Panc1 (cell line): ENCODE measurements around the gene SNX22. TPM values are rescaled to one million over a fixed set of nuclear protein-coding genes. Genes with fewer than 3 reads are reported as not detected.

Source experiments
- ATAC-seq: fragments of 200-7000 bp; cut with Tn5 transposase; 2 replicates; pipeline ENCODE4 v1.9.1; 2020; ENCODE audit warnings: mild to moderate bottlenecking, moderate library complexity
- BruUV-seq: library from RNA; stranded (reverse); fragments of 400-500 nt; replicated peaks from 2 replicates; lab custom pipeline; 2021; lab: Mats Ljungman, UMichigan
- CTCF ChIA-PET: fragments of 300-600 bp; sonication (Branson Sonifier 250); formaldehyde crosslinking; loops from one replicate; lab custom pipeline; 2022; ENCODE audit warnings: antibody characterized with exemption; lab: Charles Lee
- POLR2A ChIA-PET: fragments of 300-600 bp; sonication (Branson Sonifier 250); formaldehyde crosslinking; loops from one replicate; lab custom pipeline; 2022; ENCODE audit warnings: antibody characterized with exemption; lab: Charles Lee
- DNase-seq: peaks from one replicate; pipeline ENCODE4 v3.0.0-alpha.2; 2010; ENCODE audit warnings: low read depth, low spot score
- H3K27ac ChIP-seq: 2 replicates; pipeline ENCODE4 v1.5.1; 2011; ENCODE audit warnings: mild to moderate bottlenecking, low read length, inconsistent platforms
- H3K27me3 ChIP-seq: fragments of 200-500 bp; sonication (Bioruptor generic); 2 replicates; pipeline ENCODE4 v1.6.0; 2014; ENCODE audit warnings: low read length, inconsistent platforms; ENCODE audit not compliant: control insufficient read depth, insufficient read depth
- H3K36me3 ChIP-seq: fragments of 200-500 bp; sonication (Bioruptor generic); 2 replicates; pipeline ENCODE4 v1.5.1; 2014; ENCODE audit warnings: inconsistent platforms, mild to moderate bottlenecking, low read length, moderate library complexity; ENCODE audit not compliant: control insufficient read depth, insufficient read depth
- H3K4me1 ChIP-seq: 2 replicates; pipeline ENCODE4 v1.5.1; 2011; ENCODE audit warnings: inconsistent platforms, mild to moderate bottlenecking, low read length, moderate library complexity; ENCODE audit not compliant: control insufficient read depth, insufficient read depth
- H3K4me3 ChIP-seq, 2 experiments: 2 replicates each; pipeline ENCODE4 v1.5.1; 2011 to 2012; ENCODE audit warnings: low read depth in 2 of 2, low read length in 2 of 2, mild to moderate bottlenecking in 2 of 2, inconsistent platforms in 1 of 2, moderate library complexity in 1 of 2
- H3K9me3 ChIP-seq: fragments of 200-500 bp; sonication (Bioruptor generic); 2 replicates; pipeline ENCODE4 v1.5.1; 2014; ENCODE audit warnings: low read depth, mild to moderate bottlenecking, inconsistent platforms, low read length, moderate library complexity; ENCODE audit not compliant: control insufficient read depth, insufficient read depth
- POLR2AphosphoS5 ChIP-seq: IDR thresholded peaks from 2 replicates; pipeline ENCODE4 v1.6.1; 2012; ENCODE audit warnings: mild to moderate bottlenecking, low read depth, low read length, moderate library complexity
- SIN3A ChIP-seq: IDR thresholded peaks from 2 replicates; pipeline ENCODE4 v1.6.1; 2012; ENCODE audit warnings: low read depth, mild to moderate bottlenecking, low read length, moderate library complexity, borderline replicate concordance; ENCODE audit not compliant: insufficient read depth
- TCF7L2 ChIP-seq: IDR thresholded peaks from 2 replicates; pipeline ENCODE4 v1.6.1; 2011; ENCODE audit warnings: mild to moderate bottlenecking, low read depth, low read length, inconsistent platforms
- in situ Hi-C: cut with HindIII; loops from 2 replicates; pipeline ENCODE4 v1.10.0; 2016; ENCODE audit warnings: low sequenced_read_pairs, low pct_unique_long_range_greater_than_20kb
- intact Hi-C: fragments of 100-400 bp; cut with micrococcal nuclease; formaldehyde crosslinking; loops from one replicate; pipeline ENCODE4 v1.10.0; 2022; ENCODE audit not compliant: unreplicated experiment
- total RNA-seq: library from RNA; stranded (reverse); gene quantifications from one replicate; pipeline ENCODE4 v1.2.1, GENCODE V29; 2021; ENCODE audit not compliant: unreplicated experiment
- TF ChIP-seq, protein P1 (sequence below): fragments of 450-650 bp; IDR thresholded peaks from 2 replicates; pipeline ENCODE4 v1.5.1; 2017; ENCODE audit warnings: mild to moderate bottlenecking
- TF ChIP-seq, protein P2 (sequence below), 2 experiments: IDR thresholded peaks; 2 replicates each; pipeline ENCODE4 v1.6.1; 2011 to 2012; ENCODE audit warnings: low read depth in 2 of 2, control low read depth in 1 of 2, low read length in 1 of 2, mild to moderate bottlenecking in 1 of 2, moderate library complexity in 1 of 2; ENCODE audit not compliant: insufficient read depth in 1 of 2

SNX22 gene
- total RNA-seq, 1 experiment from 2014 or later, result 2.3 TPM

DNA sequence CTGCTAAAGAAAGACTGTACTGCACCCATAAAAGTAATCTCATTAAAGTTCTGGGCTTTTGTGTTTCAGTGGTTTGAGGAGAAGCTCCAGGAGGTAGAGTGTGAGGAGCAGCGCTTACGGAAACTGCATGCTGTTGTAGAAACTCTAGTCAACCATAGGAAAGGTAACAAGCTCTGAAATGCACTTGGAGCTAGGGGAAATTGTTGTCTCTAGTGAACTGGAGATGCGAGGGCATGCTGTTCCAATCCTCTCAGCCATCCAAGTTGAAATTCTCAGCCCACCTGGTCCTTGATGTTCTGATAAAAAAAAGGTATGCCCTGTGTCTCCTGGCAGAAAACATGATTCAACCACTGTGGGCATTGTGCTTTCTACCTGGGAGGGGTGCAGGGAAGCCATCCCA lies 21.4 kb upstream of the SNX22 start:
- intact Hi-C loops (no loop called here), in situ Hi-C loops (no loop called here)
- DNase-seq (no peak), ATAC-seq (no peak)
- ChIA-PET CTCF (no interaction called here), POLR2A (interaction anchor here (0.5 kb wide), 1 partner anchor 194 kb away, joined by 4 read pairs; no protein-coding TSS in a partner anchor)
- peaks cover 38% of the 10 kb centered on the region for H3K36me3 ChIP-seq
- H3K4me1 ChIP-seq, result no peaks in the 10 kb centered on the region
- no peaks in the 10 kb centered on the region for H3K9me3 ChIP-seq
- no TSS peak for BruUV-seq
- TF ChIP-seq TCF7L2 (no peak), SIN3A (no peak), POLR2AphosphoS5 (no peak)
- TF ChIP-seq, protein P1, sequence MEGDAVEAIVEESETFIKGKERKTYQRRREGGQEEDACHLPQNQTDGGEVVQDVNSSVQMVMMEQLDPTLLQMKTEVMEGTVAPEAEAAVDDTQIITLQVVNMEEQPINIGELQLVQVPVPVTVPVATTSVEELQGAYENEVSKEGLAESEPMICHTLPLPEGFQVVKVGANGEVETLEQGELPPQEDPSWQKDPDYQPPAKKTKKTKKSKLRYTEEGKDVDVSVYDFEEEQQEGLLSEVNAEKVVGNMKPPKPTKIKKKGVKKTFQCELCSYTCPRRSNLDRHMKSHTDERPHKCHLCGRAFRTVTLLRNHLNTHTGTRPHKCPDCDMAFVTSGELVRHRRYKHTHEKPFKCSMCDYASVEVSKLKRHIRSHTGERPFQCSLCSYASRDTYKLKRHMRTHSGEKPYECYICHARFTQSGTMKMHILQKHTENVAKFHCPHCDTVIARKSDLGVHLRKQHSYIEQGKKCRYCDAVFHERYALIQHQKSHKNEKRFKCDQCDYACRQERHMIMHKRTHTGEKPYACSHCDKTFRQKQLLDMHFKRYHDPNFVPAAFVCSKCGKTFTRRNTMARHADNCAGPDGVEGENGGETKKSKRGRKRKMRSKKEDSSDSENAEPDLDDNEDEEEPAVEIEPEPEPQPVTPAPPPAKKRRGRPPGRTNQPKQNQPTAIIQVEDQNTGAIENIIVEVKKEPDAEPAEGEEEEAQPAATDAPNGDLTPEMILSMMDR, result no peak
- TF ChIP-seq, protein P2, sequence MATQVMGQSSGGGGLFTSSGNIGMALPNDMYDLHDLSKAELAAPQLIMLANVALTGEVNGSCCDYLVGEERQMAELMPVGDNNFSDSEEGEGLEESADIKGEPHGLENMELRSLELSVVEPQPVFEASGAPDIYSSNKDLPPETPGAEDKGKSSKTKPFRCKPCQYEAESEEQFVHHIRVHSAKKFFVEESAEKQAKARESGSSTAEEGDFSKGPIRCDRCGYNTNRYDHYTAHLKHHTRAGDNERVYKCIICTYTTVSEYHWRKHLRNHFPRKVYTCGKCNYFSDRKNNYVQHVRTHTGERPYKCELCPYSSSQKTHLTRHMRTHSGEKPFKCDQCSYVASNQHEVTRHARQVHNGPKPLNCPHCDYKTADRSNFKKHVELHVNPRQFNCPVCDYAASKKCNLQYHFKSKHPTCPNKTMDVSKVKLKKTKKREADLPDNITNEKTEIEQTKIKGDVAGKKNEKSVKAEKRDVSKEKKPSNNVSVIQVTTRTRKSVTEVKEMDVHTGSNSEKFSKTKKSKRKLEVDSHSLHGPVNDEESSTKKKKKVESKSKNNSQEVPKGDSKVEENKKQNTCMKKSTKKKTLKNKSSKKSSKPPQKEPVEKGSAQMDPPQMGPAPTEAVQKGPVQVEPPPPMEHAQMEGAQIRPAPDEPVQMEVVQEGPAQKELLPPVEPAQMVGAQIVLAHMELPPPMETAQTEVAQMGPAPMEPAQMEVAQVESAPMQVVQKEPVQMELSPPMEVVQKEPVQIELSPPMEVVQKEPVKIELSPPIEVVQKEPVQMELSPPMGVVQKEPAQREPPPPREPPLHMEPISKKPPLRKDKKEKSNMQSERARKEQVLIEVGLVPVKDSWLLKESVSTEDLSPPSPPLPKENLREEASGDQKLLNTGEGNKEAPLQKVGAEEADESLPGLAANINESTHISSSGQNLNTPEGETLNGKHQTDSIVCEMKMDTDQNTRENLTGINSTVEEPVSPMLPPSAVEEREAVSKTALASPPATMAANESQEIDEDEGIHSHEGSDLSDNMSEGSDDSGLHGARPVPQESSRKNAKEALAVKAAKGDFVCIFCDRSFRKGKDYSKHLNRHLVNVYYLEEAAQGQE (IDR thresholded peaks at IDR 0.05; ENCODE audit: insufficient read depth in 1 of 2, low read depth in 2 of 2, low read length in 1 of 2), result no peak
- H3K27ac ChIP-seq, result no peak overlapping the region
- H3K4me3 ChIP-seq, result no peak overlapping the region
- H3K27me3 ChIP-seq, result no peaks in the 10 kb centered on the region

DNA sequence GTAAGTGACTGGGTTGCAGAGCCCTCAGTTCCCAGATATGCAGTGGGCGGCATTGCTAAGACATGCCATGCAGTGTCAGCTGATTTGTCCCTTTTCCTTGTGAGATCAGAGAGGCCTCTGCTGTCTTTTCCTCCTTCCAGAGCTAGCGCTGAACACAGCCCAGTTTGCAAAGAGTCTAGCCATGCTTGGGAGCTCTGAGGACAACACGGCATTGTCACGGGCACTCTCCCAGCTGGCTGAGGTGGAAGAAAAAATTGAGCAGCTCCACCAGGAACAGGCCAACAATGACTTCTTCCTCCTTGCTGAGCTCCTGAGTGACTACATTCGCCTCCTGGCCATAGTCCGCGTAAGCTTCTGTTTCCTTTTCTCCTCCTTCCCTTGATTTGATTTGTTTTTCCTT lies 20.0 kb upstream of the SNX22 start:
- in situ Hi-C loops, result no loop called here
- intact Hi-C loops, result no loop called here
- no peak overlapping the region for H3K4me3 ChIP-seq
- CTCF ChIA-PET, result interaction anchor here (0.5 kb wide), 1 partner anchor 10 kb away, joined by 4 read pairs; no protein-coding TSS in a partner anchor
- no peak for DNase-seq
- no TSS peak for BruUV-seq
- no peaks in the 10 kb centered on the region for H3K4me1 ChIP-seq
- no peaks in the 10 kb centered on the region for H3K9me3 ChIP-seq
- H3K27ac ChIP-seq, result no peak overlapping the region
- TF ChIP-seq SIN3A (no peak), POLR2AphosphoS5 (no peak), TCF7L2 (no peak)
- TF ChIP-seq, protein P2 (IDR thresholded peaks at IDR 0.05; ENCODE audit: insufficient read depth in 1 of 2, low read depth in 2 of 2, low read length in 1 of 2), result no peak
- TF ChIP-seq, protein P1, result no peak
- H3K27me3 ChIP-seq, result no peaks in the 10 kb centered on the region
- H3K36me3 ChIP-seq, result peaks cover 40% of the 10 kb centered on the region
- POLR2A ChIA-PET, result interaction anchor here (1.1 kb wide), 1 partner anchor 20 kb away, joined by 3 read pairs; no protein-coding TSS in a partner anchor
- no peak for ATAC-seq
